Measurements from ENCODE around the gene FAM3A.
"Not testable (repeated sequence)": the region's sequence is repeated elsewhere in the genome, so short reads cannot be mapped to it uniquely, and the experiment has no call there.

FAM3A gene

GRCh38 chrX:154546354-154547244, 30.6 kb upstream of the FAM3A start, which contains the start of gene G6PD:
TSS of gene G6PD (minus strand) at chrX:154546846. CDS start at chrX:154546155, 691 bp downstream.
- peak within 1 kb of the TSS; percentile 79 for H3K4me3 ChIP-seq (ENCODE audit: control insufficient read depth, low read depth, low read length)
- no peak for TF ChIP-seq CTCF (conservative IDR thresholded peaks at IDR 0.05; ENCODE audit: control insufficient read depth, insufficient read depth, low read depth, low read length)
- DNase-seq (ENCODE audit: low read depth) = peak; percentile 36

GRCh38 chrX:154545673-154546274, 29.7 kb upstream of the FAM3A start:
- TF ChIP-seq CTCF (conservative IDR thresholded peaks at IDR 0.05; ENCODE audit: control insufficient read depth, insufficient read depth, low read depth, low read length) = no peak
- no peak for DNase-seq (ENCODE audit: low read depth)
- peak overlapping the region; percentile 63 for H3K4me3 ChIP-seq (ENCODE audit: control insufficient read depth, low read depth, low read length)

- DNase-seq (ENCODE audit: low read depth) = no peak
- no peak for TF ChIP-seq CTCF (conservative IDR thresholded peaks at IDR 0.05; ENCODE audit: control insufficient read depth, insufficient read depth, low read depth, low read length)
- H3K4me3 ChIP-seq (ENCODE audit: control insufficient read depth, low read depth, low read length) = no peak overlapping the region
Observed at GRCh38 chrX:154542723-154543424, 26.8 kb upstream of the FAM3A start.

- DNase-seq (ENCODE audit: low read depth) = peak; percentile 93
- no peak overlapping the region for H3K4me3 ChIP-seq (ENCODE audit: control insufficient read depth, low read depth, low read length)
- TF ChIP-seq CTCF (conservative IDR thresholded peaks at IDR 0.05; ENCODE audit: control insufficient read depth, insufficient read depth, low read depth, low read length) = no peak
Observed at GRCh38 chrX:154541896-154542722, 26.1 kb upstream of the FAM3A start.

GRCh38 chrX:154541589-154541895, 25.5 kb upstream of the FAM3A start:
- no peak for TF ChIP-seq CTCF (conservative IDR thresholded peaks at IDR 0.05; ENCODE audit: control insufficient read depth, insufficient read depth, low read depth, low read length)
- no peak for DNase-seq (ENCODE audit: low read depth)
- no peak overlapping the region for H3K4me3 ChIP-seq (ENCODE audit: control insufficient read depth, low read depth, low read length)

GRCh38 chrX:154540897-154541535, 25.0 kb upstream of the FAM3A start:
- no peak for DNase-seq (ENCODE audit: low read depth)
- TF ChIP-seq CTCF (conservative IDR thresholded peaks at IDR 0.05; ENCODE audit: control insufficient read depth, insufficient read depth, low read depth, low read length) = no peak
- H3K4me3 ChIP-seq (ENCODE audit: control insufficient read depth, low read depth, low read length) = no peak overlapping the region

- DNase-seq (ENCODE audit: low read depth); H3K4me3 ChIP-seq (ENCODE audit: control insufficient read depth, low read depth, low read length): not testable (repeated sequence)
Observed at GRCh38 chrX:154540365-154540764, 24.3 kb upstream of the FAM3A start.
